ENCODE results near the gene FMN2. TPM values are rescaled to one million over a fixed set of nuclear protein-coding genes. Genes with fewer than 3 reads are reported as not detected.

FMN2 gene
- total RNA-seq, 2 donors from 2014 or later, result 0.26 to 0.33 TPM

DNA sequence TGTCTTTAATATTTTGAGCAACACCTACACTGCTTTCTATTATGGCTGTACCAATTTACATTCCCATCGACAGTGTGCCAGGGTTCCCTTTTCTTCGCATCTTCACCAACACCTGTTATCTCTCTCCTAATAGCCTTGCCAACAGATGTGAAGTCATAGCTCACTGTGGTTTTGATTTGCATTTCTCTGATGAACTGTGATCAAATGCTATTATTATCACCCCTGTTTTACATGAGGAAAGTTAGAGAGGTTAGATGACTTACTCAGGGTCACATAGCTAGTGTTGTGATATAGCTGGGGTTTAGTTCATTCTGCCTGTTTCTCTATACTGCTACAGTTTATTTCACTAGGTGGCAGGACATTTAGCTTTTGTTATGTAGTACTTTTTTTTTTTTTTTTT lies 204.1 kb downstream of the FMN2 start:
- Histone ChIP-seq H3K27ac (no peak overlapping the region), H3K36me3 (replicated peaks in 1 of 2; ENCODE audit: insufficient read depth in 1 of 2, low read depth in 2 of 2) (no peaks in the 10 kb centered on the region)
- 57 to 81% methylated on average over 2 of the region's 2 CpGs for WGBS, 2 donors

DNA sequence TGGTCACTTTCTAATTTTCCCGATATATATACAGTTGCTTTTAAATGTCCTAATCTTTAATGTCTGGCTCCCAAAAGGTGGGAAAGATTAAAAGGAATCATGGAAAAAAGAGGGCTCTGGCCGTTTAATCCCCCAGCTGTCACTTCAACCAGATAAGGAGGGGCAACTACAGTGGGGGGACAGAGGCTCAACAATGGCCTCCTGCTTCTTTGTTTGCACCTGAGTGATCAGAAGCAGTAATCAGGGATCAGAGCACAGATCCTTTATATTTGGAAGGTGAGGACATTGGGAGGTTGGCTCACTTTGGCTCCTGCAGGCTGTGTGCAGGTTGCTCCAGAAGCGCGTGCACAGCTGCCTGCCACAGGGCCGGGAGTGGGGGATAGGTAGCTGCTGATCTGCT lies 212.8 kb downstream of the FMN2 start:
- Histone ChIP-seq H3K4me3 (no peak overlapping the region), H3K9me3 (no peaks in the 10 kb centered on the region), H3K36me3 (replicated peaks in 1 of 2; ENCODE audit: insufficient read depth in 1 of 2, low read depth in 2 of 2) (no peaks in the 10 kb centered on the region), H3K4me1 (no peaks in the 10 kb centered on the region), H3K27me3 (no peaks in the 10 kb centered on the region), H3K27ac (no peak overlapping the region)
- 51 to 65% methylated on average over 5 of the region's 5 CpGs for WGBS, 2 donors
- ATAC-seq (no peak), DNase-seq (no peak)
- intact Hi-C loops (cut with DNase I), result no loop called here
- no peak for TF ChIP-seq POLR2A (IDR thresholded peaks at IDR 0.05)
- TF ChIP-seq, protein P1, sequence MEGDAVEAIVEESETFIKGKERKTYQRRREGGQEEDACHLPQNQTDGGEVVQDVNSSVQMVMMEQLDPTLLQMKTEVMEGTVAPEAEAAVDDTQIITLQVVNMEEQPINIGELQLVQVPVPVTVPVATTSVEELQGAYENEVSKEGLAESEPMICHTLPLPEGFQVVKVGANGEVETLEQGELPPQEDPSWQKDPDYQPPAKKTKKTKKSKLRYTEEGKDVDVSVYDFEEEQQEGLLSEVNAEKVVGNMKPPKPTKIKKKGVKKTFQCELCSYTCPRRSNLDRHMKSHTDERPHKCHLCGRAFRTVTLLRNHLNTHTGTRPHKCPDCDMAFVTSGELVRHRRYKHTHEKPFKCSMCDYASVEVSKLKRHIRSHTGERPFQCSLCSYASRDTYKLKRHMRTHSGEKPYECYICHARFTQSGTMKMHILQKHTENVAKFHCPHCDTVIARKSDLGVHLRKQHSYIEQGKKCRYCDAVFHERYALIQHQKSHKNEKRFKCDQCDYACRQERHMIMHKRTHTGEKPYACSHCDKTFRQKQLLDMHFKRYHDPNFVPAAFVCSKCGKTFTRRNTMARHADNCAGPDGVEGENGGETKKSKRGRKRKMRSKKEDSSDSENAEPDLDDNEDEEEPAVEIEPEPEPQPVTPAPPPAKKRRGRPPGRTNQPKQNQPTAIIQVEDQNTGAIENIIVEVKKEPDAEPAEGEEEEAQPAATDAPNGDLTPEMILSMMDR (IDR thresholded peaks at IDR 0.05), result no peak

More for the DNA sequence above, 204.1 kb downstream of the FMN2 start:
- no peaks in the 10 kb centered on the region for H3K4me1 ChIP-seq
- no peaks in the 10 kb centered on the region for H3K9me3 ChIP-seq
- intact Hi-C loops (cut with DNase I), result no loop called here
- no peaks in the 10 kb centered on the region for H3K27me3 ChIP-seq
- DNase-seq (no peak), ATAC-seq (no peak)
- TF ChIP-seq POLR2A (IDR thresholded peaks at IDR 0.05), result no peak
- TF ChIP-seq, protein P1 (IDR thresholded peaks at IDR 0.05), result no peak
- no peak overlapping the region for H3K4me3 ChIP-seq

DNA sequence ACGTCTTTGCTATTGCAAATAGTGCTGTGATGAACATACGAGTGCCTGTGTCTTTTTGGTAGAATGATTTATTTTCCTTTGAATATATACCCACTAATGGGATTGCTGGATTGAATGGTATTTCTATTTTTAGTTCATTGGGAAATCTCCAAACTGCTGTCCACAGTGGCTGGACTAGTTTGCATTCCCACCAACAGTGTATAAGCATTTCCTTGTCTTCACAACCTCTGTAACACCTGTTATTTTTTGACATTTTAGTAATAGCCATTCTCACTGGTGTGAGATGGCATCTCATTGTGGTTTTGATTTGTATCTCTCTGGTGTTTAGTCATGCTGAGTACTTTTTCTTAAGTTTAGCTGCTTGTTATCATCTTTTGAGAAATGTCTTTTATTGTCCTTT lies 215.0 kb downstream of the FMN2 start:
- Histone ChIP-seq H3K4me3 (no peak overlapping the region), H3K27me3 (no peaks in the 10 kb centered on the region), H3K36me3 (replicated peaks in 1 of 2; ENCODE audit: insufficient read depth in 1 of 2, low read depth in 2 of 2) (no peaks in the 10 kb centered on the region), H3K9me3 (no peaks in the 10 kb centered on the region), H3K27ac (no peak overlapping the region), H3K4me1 (no peaks in the 10 kb centered on the region)
- DNase-seq, result no peak
- 31 to 43% methylated on average over 2 of the region's 2 CpGs for WGBS, 2 donors
- no peak for ATAC-seq
- intact Hi-C loops (cut with DNase I), result no loop called here
- no peak for TF ChIP-seq POLR2A (IDR thresholded peaks at IDR 0.05)
- TF ChIP-seq, protein P1 (IDR thresholded peaks at IDR 0.05), result no peak

DNA sequence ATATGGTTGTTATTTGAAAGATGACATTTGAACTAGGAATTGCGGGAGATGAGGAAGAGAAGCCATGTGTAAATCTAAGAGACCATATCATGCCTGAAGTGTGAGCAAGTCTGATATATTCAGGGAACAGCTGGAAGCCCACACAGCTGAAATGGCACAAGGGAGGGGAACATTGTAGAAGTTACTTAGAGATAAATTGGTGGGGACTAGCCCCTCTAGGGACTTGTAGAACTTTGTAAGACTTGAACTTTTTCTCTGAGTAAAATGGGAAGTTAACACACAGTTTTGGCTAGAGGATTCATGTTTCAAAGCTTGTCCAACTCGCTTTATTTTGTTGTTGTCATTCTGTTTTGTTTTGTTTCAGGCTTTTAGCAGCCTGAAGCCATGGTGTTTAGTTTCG lies 216.4 kb downstream of the FMN2 start:
- Histone ChIP-seq H3K27ac (no peak overlapping the region), H3K4me1 (no peaks in the 10 kb centered on the region), H3K27me3 (no peaks in the 10 kb centered on the region), H3K36me3 (replicated peaks in 1 of 2; ENCODE audit: insufficient read depth in 1 of 2, low read depth in 2 of 2) (no peaks in the 10 kb centered on the region), H3K4me3 (no peak overlapping the region), H3K9me3 (no peaks in the 10 kb centered on the region)
- no peak for DNase-seq
- WGBS, 2 donors, result 68 to 70% methylated on average over 3 of the region's 3 CpGs
- intact Hi-C loops (cut with DNase I), result no loop called here
- no peak for ATAC-seq
- TF ChIP-seq, protein P1 (IDR thresholded peaks at IDR 0.05), result no peak
- no peak for TF ChIP-seq POLR2A (IDR thresholded peaks at IDR 0.05)

DNA sequence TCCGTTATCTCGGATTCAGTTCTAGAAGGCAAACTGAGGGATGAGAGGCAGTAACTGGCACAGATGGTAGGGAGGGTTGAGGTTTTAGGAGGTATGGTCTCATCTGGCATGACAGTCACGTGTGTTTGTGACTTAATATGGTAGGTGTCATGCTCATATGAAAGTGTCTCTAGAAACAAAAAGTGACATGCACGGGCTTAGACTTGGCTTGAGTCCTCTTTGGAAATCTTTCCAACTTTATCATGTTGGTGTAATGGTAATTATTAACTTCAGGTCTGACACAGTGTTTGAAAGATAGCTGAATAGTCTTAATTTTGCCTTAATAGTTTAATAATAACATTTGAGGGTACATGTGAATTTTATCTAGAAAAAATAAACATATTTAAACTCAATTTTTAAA lies 218.1 kb downstream of the FMN2 start:
- H3K4me1 ChIP-seq, result no peaks in the 10 kb centered on the region
- DNase-seq, result no peak
- no peak overlapping the region for H3K27ac ChIP-seq
- no peak overlapping the region for H3K4me3 ChIP-seq
- intact Hi-C loops (cut with DNase I), result no loop called here
- no peaks in the 10 kb centered on the region for H3K36me3 ChIP-seq (replicated peaks in 1 of 2; ENCODE audit: insufficient read depth in 1 of 2, low read depth in 2 of 2)
- WGBS, 2 donors, result 13 to 18% methylated on average over 4 of the region's 4 CpGs
- TF ChIP-seq, protein P1 (IDR thresholded peaks at IDR 0.05), result no peak
- TF ChIP-seq POLR2A (IDR thresholded peaks at IDR 0.05), result no peak
- no peaks in the 10 kb centered on the region for H3K9me3 ChIP-seq
- no peaks in the 10 kb centered on the region for H3K27me3 ChIP-seq
- no peak for ATAC-seq

Data from body of pancreas (tissue), 4 donors.